Nucleus accumbens (tissue), 56 donors: ENCODE measurements around the gene ILK.

ENCODE experiments used
- DNase-seq, 56 donors: peaks; one replicate each; lab custom pipeline; 2025; lab: John Stamatoyannopoulos, UW

The ILK gene

DNA sequence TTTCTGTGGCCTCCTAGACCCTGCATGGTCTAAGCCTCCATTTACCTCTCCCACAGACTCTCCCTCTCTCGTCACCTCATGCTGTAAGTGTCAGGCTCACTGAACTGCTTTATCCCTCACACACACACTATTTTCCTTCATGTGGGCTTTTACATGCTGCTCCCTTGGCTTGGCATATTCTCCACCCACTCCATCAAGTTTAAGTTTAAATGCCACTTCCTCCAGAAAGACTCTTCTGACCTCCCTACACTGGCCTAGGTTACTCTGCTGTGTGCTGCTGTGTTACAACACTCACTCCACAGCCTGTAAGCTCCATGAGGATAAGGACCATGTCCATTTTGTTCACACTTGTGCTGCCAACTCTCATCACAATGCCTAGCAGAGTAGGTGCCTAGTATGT, 49.5 kb downstream of the ILK start:
- no peak for DNase-seq

DNA sequence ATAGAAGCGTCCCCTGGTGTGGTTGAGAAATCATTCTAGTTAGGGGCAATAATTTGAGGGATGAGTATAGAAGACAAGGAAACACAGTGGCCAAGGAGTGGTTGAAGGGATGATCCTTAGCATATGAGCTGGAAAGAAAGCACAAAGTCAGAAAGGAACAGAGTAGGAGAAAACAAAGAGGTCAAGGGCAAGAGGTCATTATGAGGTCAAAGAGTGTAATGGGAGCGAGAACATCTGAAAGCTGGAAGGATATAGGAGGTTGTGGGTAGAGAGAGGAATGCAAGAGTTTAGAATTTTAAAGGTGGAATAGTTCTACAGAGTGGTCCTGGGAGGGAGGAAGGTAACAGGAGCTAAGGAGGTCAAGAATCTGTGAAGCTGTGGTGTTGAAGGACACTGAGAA, 50.1 kb downstream of the ILK start:
- no peak for DNase-seq

DNA sequence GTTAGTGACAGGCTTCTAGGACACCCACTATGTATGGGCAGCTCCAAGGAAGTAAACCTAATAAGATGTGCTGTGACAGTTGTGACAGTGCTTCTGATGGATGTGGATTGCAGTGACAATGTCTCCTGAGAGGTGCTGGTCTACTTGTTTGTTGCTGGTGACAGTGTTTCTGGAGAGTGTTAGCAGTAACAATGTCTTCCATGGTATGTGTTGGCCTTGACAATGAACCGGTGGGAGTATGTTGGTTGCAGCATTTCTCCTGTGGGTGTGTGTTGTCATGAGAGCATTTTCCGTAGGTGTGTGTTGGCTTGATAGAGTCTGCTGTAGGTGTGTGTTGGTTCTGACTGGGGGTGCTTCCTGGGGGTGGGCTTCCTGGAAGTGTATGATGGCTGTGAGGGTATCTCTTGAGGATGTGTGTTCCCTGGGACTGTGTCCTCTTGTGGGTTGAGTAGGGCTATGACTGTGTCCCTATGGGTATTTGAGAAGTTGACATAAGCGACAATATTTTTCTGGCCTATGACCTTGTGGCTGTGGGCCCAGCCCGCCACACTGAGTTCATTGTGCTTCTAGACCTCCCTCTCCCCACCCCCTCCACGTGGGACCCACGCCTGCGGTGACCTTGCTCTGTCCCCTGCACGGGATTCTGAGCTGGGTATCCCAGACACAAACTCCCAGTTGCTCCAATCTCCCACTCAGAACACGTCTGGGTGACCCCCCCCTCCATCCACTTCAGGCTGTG, 50.9 kb downstream of the ILK start:
- peak in 31 of 56 donors; percentile 17 to 73 (median 45) for DNase-seq

DNA sequence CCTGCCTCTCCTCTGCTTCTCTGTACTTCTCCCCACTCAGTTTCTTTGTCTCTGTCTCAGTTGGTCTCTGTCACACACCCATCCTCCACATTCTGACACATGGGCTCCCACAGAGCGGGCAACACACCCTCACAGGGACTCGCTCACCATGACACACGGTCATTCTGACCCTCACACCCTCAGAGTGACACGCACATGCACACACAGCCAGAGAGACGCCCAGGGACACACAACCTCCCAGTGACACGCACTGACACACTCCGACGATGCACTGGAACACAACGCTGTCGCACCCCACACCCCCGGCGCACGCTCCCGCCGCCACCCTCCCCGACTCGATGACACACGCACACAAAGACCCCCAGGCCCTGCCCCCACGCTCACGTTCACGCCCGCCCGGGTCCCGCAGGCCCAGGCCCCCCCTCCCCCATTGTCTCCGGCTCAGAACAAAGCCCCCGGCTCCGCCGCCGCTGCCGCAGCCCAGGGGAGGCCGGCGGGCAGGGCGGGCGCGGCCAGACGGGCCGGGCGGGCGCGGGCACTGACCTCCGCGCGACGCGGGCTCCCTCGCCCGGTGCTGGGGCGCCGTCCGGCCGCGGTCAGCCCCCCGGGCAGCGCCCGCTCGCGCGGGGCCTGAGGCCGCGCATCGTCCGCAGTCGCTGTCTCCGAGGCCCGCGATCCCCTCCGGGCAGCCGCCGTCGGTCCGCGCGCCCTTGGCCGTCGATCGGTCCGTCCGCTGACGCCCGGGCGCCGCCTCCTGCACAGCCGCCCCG, 51.6 kb downstream of the ILK start:
- peak in 15 of 56 donors; percentile 8 to 72 (median 43) for DNase-seq

DNA sequence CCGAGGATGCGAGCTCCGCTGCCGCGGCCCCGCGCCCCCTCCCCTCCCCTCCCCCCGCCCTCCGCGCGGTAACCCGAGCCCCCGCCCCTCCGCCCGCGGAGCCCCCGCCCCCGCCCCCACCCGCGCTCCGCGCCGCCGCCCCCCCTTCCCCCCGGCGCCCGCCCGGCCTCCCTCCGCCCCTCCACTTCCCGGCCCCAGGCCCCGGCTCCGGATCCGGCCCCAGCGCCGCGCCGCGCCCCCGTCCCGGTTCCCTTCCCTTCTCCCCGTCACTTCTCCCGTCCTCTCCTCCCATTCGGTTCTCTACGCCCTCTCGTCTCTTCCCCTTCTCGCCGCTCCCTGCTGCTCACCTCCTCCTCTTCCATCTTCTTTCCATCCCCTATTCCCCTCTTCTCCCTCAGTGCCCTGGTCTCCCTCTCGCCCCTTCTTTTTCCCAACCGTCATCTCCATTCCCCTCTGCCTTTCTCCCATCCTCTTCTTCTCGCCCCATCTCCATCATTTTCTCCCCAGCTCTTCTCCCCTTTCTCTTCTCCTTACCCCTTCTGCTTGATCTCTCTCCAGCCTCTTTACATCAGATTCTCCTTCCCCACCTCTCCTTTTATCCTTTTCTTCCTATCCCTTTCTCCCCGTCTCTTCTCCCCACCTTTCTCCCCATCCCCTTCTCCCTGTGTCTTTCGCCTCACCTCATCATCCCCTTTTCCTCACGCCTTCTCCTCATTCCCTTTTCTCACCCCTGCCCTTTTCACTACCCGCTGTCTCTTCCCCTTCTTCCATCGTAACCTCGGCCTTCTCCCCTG, 52.4 kb downstream of the ILK start, which contains the start of gene DCHS1:
Gene DCHS1, minus strand, starts transcription at position 20 of the 794 bp plus-strand sequence. CDS start 14,196 bp downstream, outside the sequence.
- peak in 4 of 56 donors; percentile 7 to 49 (median 22) for DNase-seq

DNA sequence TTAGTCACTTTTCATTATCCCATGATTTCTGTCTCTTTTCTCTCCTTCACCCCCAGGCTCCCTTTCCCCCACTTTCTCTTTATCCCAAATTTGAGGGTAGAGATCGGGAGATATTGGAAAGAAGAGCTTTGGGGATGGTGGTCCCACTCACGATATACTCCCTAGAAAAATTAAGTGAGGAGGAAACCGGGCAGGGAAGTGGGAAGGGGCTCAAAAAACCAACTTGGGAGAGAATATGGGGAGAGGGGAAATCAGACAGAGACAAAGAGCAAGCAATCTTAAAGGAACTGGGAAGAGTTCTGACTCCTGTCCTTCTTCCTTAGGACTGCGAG, 53.0 kb downstream of the ILK start:
- no peak for DNase-seq

DNA sequence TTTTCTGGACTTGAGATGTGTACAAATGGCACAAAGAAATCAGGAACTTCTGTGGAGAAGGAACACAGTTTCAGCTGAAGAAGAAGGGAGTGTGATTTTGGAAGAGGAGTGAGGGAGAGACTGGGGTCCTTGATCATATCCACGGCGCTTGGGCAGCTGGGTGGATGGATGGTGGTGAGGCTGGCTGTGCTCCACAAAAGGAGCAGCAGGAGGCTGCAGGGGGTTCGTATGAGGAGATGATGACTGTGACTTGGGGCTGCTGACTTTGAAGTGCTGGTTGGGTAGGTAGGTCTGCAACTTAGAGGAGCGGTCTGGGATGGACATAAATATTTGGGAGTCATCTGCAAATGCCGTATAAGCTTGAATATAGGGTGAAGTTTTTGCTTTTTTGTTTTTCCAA, 53.4 kb downstream of the ILK start:
- DNase-seq: no peak

DNA sequence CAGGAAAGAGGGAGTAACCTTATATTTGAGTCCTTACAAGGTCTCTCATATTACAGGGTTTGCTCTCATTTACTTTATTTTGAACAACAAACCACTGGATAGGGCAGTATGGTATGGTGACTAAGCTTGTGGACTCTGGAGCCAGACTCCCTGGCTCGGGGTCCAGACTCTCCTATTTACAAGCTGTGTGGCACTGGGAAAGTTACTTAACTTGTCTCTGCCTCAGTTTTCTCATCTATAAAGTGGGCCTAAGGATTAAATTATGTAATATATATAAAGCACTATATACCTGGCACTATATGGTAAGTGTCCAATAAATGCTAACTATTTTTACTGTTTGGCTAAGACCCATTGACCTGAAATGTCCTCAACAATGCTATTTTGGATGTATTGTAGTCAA, 53.8 kb downstream of the ILK start:
- DNase-seq: no peak

DNA sequence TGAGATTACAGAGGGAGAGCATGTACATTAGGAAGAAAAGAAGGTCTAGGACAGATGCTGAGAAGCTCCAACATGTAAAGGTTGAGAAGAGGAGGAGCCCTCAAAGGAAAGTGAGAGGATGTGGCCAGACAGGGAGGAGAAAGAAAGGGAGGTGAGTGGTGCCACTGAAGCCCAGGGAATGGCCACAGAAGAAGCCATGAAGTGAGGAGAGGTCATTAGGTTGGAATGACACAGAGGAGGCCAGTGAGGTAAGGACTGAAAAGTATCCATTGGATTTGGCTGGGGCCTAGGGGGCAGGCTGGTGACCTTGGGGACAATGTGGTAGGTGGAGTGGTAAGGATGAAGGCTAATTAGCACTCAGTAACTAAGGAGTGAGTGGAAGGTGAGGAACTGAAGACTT, 55.1 kb downstream of the ILK start:
- no peak for DNase-seq
